GM19238 (cell line): ENCODE data around the gene RBBP9.
"Not testable (repeated sequence)": the region's sequence is repeated elsewhere in the genome, so short reads cannot be mapped to it uniquely, and the experiment has no call there.

Source experiments
- DNase-seq: peaks from one replicate; pipeline ENCODE4 v3.0.0; 2011; ENCODE audit warnings: low spot score; ENCODE audit not compliant: insufficient read length

The RBBP9 gene

GRCh38 chr20:18504479-18505060 lies 7.5 kb upstream of the RBBP9 start:
- no peak for DNase-seq

DNA sequence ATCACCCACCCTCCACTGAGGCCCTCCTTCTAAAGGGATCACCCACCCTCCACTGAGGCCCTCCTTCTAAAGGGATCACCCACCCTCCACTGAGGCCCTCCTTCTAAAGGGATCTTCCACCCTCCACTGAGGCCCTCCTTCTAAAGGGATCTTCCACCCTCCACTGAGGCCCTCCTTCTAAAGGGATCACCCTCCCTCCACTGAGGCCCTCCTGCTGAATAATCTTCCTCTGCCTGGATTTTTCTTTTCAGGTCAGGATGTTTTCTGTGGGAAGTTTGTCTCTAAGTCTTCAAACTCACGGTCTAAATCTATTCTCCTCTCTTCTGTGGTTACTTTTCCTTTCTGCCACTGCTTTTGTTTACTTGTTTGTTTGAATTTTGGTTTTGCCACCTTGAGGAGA lies 4.6 kb upstream of the RBBP9 start:
- DNase-seq: not testable (repeated sequence)

DNA sequence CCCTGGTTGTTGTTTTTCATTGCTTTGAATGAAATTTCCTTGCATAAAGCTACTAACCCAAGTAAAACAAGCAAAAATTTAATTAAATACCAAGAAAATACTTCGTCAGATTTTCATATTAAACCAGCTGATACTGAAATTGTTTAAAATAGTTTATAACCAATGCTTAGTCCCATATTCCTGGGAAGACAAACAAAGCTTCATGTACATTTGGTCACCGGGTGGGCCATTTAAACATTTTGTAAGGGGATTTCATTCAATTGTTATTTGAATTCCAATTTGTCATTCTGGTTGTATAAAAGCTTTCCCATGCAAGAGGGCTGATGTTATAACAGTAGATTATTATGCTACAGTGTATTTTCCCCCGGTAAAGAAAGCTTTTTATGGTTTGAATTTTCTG lies 578 bp upstream of the RBBP9 start:
- no peak for DNase-seq

GRCh38 chr20:18496042-18496441 lies 983 bp downstream of the RBBP9 start:
- no peak for DNase-seq

DNA sequence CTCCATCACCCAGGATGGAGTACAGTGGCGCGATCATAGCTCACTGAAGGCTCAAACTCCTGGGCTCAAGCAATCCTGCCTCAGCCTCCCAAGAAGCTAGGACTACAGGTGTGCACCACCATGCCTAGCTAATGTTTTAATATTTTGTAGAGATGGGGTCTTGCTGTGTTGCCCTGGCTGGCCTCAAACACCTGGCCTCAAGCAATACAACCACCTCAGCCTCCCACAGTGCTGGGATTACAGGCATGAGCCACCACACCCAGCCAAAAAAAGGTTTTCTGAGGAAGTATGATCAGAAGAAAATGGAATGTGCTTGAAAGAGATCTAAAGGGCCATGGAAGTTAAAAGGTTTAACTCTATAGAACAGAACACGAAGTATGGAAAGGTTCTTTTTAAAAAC lies 8.7 kb downstream of the RBBP9 start:
- DNase-seq: no peak

- DNase-seq: no peak
These were observed 15.4 kb downstream of the RBBP9 start for GRCh38 chr20:18481596-18481995.

GRCh38 chr20:18477821-18478220 lies 19.2 kb downstream of the RBBP9 start:
- no peak for DNase-seq

DNA sequence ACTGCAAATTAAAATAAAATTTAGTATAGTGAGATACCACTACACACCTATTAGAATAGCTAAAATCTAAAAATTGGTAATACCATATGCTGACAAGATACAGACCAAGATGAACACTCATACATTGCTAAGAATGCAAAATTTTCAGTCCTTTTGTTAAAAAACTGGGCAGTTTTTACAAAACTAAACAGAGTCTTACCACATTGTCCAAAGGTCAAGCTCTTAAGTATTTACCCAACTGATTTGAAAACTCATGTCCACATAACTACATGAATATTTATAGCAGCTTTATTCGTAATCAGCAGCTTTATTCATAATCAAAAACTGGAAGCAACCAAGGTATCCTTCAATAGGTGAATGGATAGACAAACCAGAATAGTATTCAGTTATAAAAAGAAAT lies 19.8 kb downstream of the RBBP9 start:
- DNase-seq: no peak

DNA sequence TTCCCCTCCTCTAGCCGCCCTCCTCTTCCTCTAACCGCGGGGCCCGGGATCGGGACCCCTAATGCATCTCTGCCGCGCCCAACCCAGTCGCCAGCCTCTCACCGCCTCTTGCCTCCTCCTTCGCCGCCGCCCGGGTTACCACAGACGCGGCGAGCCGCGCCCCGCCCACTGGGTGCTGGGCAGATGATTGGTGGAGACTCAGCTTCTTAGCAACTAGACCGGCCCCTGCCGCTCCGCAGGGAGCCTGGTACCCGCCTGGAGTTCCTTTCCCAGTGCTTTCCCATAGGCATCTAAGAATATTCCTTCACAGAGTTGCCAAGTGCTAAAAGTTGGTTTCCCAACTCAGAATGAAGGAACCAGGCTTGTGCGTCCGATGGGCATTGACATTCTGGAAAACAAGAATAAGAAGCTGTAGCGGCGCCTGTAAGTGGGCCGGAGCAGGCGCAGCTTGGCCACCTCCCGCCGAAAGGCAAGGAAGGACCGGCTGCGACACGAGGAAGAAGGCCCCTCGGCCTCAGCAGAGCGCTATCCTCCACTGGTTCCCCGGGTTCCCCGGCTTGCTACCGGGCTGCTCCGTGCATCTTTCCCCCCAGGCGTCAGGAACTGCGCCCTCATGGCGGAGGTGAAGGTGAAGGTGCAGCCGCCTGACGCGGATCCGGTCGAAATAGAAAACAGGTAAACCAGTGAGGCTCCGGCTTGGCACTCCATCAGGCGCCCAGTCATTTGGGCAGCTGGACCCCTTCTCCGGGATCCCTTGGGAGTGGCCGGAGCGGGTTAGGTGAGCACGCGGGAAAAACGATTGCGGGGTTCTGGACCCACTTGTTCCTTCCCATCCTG lies 29.9 kb downstream of the RBBP9 start, which contains the start of the genes DZANK1 and POLR3F:
DZANK1 (minus strand) TSS at position 137 of the 837 bp plus-strand sequence. CDS start 1,672 bp downstream, outside the sequence.
POLR3F (plus strand) TSS at position 497 of the 837 bp plus-strand sequence; CDS start at position 614, 117 bp downstream.
- peak; percentile 91 for DNase-seq

DNA sequence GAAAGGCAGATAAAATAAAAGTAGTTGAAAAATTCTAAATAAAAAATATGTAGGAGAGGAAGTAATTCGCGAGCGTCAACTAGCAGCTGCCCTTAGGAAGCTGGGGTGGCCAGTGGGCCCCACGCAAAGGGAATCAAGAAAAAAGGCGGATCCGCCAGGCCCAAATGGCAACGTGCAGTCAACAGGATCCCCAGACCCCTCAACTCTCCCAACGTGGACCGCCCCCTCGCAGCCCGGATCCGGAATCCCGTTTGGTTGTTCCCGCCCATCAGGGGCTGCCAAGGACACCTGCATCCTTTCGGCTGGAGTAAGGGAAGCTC lies 30.5 kb downstream of the RBBP9 start:
- no peak for DNase-seq

DNA sequence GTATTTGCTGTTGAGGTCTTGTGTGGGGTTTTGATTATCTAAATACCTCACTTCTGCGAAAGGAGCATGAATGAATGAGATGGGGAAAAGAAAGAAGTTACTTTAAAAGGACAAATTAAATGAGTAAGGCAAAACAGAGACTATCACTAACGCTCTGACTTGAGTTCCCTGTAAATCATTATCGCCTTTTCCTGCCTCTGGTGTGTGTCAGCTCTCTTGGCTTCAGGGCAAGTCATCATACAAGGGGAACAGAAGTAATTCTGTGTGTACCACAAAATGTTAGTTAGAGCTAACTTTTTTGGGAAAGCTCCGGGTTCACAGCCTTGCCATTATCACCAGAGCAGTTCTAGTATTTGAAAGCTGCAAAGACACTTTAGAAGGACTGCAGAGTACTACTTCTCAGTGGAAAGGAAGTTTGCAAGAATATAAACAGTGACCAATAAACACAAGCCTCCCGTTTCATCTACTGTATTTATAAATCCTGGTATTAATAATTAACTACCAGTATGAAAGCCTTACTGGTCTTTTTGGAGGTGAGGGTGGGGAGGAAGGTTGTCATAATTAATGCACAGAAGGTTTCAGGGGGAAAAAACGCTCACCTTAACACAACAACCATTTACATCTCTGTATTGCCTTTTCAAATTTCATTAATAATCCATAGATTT lies 31.4 kb downstream of the RBBP9 start:
- no peak for DNase-seq

DNA sequence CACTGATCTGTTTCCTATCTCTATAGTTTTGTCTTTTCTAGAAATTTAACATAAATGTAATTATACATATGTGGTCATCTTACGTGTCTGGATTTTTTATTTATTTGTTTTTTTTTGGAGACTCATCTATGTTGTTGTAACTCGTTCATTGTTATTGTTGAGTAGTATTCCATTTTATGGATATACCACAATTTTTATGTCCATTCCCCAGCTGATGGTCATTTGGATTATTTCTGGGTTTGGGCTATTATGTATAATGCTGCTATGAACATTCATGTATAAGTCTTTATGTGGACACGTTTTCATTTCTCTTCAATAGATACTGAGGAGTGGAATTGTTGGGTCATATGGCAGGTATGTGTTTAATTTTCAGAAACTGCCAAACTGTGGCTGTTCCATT lies 40.4 kb downstream of the RBBP9 start:
- DNase-seq: no peak

GRCh38 chr20:18443886-18444285 lies 53.1 kb downstream of the RBBP9 start:
- no peak for DNase-seq

GRCh38 chr20:18440403-18440802 lies 56.6 kb downstream of the RBBP9 start:
- DNase-seq: no peak

DNA sequence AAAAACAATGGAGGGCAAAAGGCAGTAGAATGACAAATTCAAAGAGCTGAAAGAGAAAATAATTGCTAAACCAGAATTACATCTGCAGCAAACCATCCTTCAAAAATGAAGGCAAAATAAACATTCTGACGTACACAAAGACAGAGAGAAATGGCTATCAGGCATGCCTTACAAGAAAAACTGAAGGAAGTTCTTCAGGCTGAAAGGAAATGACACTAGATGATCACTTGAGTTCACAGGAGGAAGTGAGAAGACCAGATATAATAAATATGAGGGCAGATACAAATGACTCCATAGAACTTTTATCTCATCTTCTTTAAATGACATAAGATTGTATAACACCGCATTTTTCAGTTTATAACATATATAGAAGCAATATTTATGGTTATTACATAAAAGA lies 60.2 kb downstream of the RBBP9 start:
- DNase-seq: no peak
